Activated T-helper 2 cell treated with anti-CD3 and anti-CD28 coated beads, Interferon-gamma antibody, Interleukin-2, Interleukin-4, amounts not matched to agents 10 μg/mL and 5 μg/mL and 100 μg/mL, durations not matched to agents 14 hours and 24 hours and 36 hours (primary cell): Measurements from ENCODE around the gene CACNG5. TPM values are rescaled to one million over a fixed set of nuclear protein-coding genes. Genes with fewer than 3 reads are reported as not detected.
"Not testable (repeated sequence)": the region's sequence is repeated elsewhere in the genome, so short reads cannot be mapped to it uniquely, and the experiment has no call there.

Experiments
- DNase-seq: peaks from one replicate; pipeline ENCODE4 v3.0.0; 2021; ENCODE audit warnings: low spot score
- H3K27ac Mint-ChIP-seq: one replicate; pipeline ENCODE4 v1.8.0; 2021; ENCODE audit warnings: mixed read lengths
- H3K27me3 Mint-ChIP-seq: one replicate; pipeline ENCODE4 v1.8.0; 2021; ENCODE audit warnings: low read depth, mixed read lengths
- H3K36me3 Mint-ChIP-seq: one replicate; pipeline ENCODE4 v1.8.0; 2021; ENCODE audit warnings: low read depth, mixed read lengths
- H3K4me1 Mint-ChIP-seq: one replicate; pipeline ENCODE4 v1.8.0; 2021; ENCODE audit warnings: low read depth, mixed read lengths
- H3K4me3 Mint-ChIP-seq: one replicate; pipeline ENCODE4 v1.8.0; 2021; ENCODE audit warnings: low read depth, mild to moderate bottlenecking, moderate library complexity, mixed read lengths
- H3K9me3 Mint-ChIP-seq: one replicate; pipeline ENCODE4 v1.8.0; 2021; ENCODE audit warnings: mixed read lengths
- intact Hi-C: fragments of 100-400 bp; cut with micrococcal nuclease; formaldehyde crosslinking; loops from one replicate; pipeline ENCODE4 v1.15.1; 2023
- total RNA-seq: library from RNA; stranded (reverse); gene quantifications from 2 replicates; pipeline ENCODE4 v1.2.3, GENCODE V29; 2022

Gene CACNG5
- total RNA-seq, 1 donor from 2014 or later, result not detected

DNA sequence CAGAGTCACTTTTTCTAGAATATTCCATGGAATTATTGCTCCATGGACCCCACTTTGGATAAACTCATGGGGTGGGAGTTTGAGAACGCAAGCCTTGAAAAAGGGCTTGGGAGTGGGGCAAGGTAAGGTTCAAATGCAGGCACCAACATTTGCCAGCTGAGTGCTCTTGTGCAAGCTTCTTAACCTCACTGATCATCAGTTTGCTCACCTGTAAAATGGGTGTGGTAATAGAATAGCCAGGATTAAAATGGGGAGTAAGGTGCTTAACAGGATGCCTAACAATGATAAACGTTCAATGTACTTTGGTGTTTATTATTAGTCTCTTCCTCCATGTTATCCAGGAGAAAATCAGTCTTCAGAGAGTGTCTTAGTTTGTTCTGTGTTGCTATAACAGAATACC lies 39.0 kb downstream of the CACNG5 start:
- DNase-seq, result no peak
- intact Hi-C loops, result no loop called here
- peaks cover 5% of the 10 kb centered on the region for H3K9me3 Mint-ChIP-seq
- no peak overlapping the region for H3K27ac Mint-ChIP-seq
- no peaks in the 10 kb centered on the region for H3K36me3 Mint-ChIP-seq
- peaks cover 3% of the 10 kb centered on the region for H3K27me3 Mint-ChIP-seq
- H3K4me1 Mint-ChIP-seq, result no peaks in the 10 kb centered on the region
- no peak overlapping the region for H3K4me3 Mint-ChIP-seq

GRCh38 chr17:66884931-66885330 lies 50.0 kb downstream of the CACNG5 start:
- intact Hi-C loops, result no loop called here
- Mint-ChIP-seq H3K36me3 (no peaks in the 10 kb centered on the region), H3K4me3 (no peak overlapping the region), H3K27me3 (no peaks in the 10 kb centered on the region), H3K27ac (no peak overlapping the region), H3K9me3 (peaks cover 7% of the 10 kb centered on the region), H3K4me1 (no peaks in the 10 kb centered on the region)
- DNase-seq, result no peak

DNA sequence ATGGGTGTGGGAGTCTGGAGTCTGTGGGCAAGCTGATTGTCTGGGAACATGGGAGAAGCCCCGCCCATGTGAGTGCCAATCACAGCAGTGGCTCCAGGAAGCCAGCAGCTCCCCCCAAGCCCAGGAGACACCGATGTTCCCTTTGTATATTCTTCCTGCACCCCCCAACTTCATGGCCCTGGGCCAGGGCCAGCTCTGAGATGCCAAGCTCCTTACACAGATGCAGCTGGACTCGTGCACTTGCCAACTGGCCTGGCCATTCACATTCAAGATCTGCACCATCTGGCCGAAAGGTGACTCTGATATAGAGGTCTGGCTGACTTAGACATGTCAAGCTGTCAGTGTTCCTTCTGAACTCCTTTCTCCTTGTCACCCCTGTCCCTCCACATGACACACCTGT lies 50.5 kb downstream of the CACNG5 start:
- DNase-seq, result no peak
- Mint-ChIP-seq H3K27me3 (no peaks in the 10 kb centered on the region), H3K9me3 (peaks cover 7% of the 10 kb centered on the region), H3K4me1 (no peaks in the 10 kb centered on the region), H3K27ac (no peak overlapping the region), H3K4me3 (no peak overlapping the region), H3K36me3 (no peaks in the 10 kb centered on the region)
- intact Hi-C loops, result no loop called here

- no peaks in the 10 kb centered on the region for H3K36me3 Mint-ChIP-seq
- H3K4me3 Mint-ChIP-seq, result no peak overlapping the region
- intact Hi-C loops, result no loop called here
- no peak for DNase-seq
- H3K27me3 Mint-ChIP-seq, result no peaks in the 10 kb centered on the region
- no peaks in the 10 kb centered on the region for H3K9me3 Mint-ChIP-seq
- H3K4me1 Mint-ChIP-seq, result no peaks in the 10 kb centered on the region
- H3K27ac Mint-ChIP-seq, result no peak overlapping the region
Observed at GRCh38 chr17:66889480-66890230, 54.7 kb downstream of the CACNG5 start.

- DNase-seq, result no peak
- no peak overlapping the region for H3K4me3 Mint-ChIP-seq
- no peaks in the 10 kb centered on the region for H3K4me1 Mint-ChIP-seq
- H3K27ac Mint-ChIP-seq, result no peak overlapping the region
- no peaks in the 10 kb centered on the region for H3K9me3 Mint-ChIP-seq
- peaks cover 3% of the 10 kb centered on the region for H3K27me3 Mint-ChIP-seq
- intact Hi-C loops, result no loop called here
- no peaks in the 10 kb centered on the region for H3K36me3 Mint-ChIP-seq
Observed at GRCh38 chr17:66892246-66892645, 57.3 kb downstream of the CACNG5 start.

GRCh38 chr17:66893382-66893781 lies 58.5 kb downstream of the CACNG5 start:
- peaks cover 3% of the 10 kb centered on the region for H3K27me3 Mint-ChIP-seq
- DNase-seq, result no peak
- H3K36me3 Mint-ChIP-seq, result no peaks in the 10 kb centered on the region
- intact Hi-C loops, result no loop called here
- no peak overlapping the region for H3K27ac Mint-ChIP-seq
- H3K9me3 Mint-ChIP-seq, result no peaks in the 10 kb centered on the region
- H3K4me3 Mint-ChIP-seq, result no peak overlapping the region
- H3K4me1 Mint-ChIP-seq, result no peaks in the 10 kb centered on the region

GRCh38 chr17:66893863-66894262 lies 58.9 kb downstream of the CACNG5 start:
- H3K27ac Mint-ChIP-seq, result no peak overlapping the region
- intact Hi-C loops, result no loop called here

DNA sequence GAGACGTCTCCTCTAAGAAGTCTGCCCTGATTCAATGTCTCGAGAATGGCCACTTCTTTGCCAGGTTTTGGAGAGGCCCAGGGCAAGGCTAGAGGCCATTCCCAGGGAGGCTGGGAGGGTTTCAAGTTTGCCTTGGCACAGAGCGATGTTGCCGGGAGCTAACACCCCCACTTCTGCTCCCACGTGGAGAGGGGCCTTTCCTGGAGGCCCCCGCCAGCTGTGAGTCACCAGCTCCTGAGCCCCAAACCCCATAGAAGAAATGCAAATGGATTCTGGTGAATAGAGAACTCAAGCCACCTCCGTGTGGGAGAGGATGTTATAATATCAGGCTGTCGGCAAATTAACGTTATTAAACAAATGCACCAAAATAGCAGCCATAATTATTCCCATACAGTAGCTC lies 62.2 kb downstream of the CACNG5 start:
- Mint-ChIP-seq H3K27ac (no peak overlapping the region), H3K9me3 (no peaks in the 10 kb centered on the region), H3K36me3 (no peaks in the 10 kb centered on the region), H3K27me3 (peaks cover 6% of the 10 kb centered on the region), H3K4me3 (no peak overlapping the region), H3K4me1 (no peaks in the 10 kb centered on the region)
- intact Hi-C loops, result no loop called here
- no peak for DNase-seq

More at GRCh38 chr17:66893863-66894262, 58.9 kb downstream of the CACNG5 start:
- H3K4me3 Mint-ChIP-seq, result no peak overlapping the region
- no peaks in the 10 kb centered on the region for H3K9me3 Mint-ChIP-seq
- H3K4me1 Mint-ChIP-seq, result no peaks in the 10 kb centered on the region
- no peaks in the 10 kb centered on the region for H3K36me3 Mint-ChIP-seq
- no peak for DNase-seq
- H3K27me3 Mint-ChIP-seq, result peaks cover 3% of the 10 kb centered on the region

DNA sequence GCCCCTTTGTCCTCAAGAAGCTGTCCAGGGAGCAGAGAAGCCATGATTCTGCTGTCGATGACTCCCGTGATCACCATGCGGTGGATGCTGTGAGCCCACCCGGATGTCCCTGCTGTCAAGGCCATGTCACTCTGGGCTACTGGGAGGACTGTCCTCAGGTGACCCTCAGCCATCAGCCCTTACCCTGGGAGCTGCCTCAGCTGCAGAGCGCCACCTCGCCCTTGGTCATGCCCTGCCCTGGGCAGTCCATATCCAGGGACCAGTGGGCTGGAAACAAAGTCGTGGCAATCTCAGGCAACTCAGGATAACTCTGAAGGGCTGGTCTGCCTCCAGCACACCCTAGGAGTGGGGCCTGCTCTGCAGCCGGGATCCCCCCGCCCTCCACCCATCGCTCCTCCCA lies 63.6 kb downstream of the CACNG5 start:
- Mint-ChIP-seq H3K36me3 (no peaks in the 10 kb centered on the region), H3K27me3 (peaks cover 6% of the 10 kb centered on the region), H3K9me3 (no peaks in the 10 kb centered on the region), H3K27ac (no peak overlapping the region), H3K4me3 (no peak overlapping the region), H3K4me1 (no peaks in the 10 kb centered on the region)
- intact Hi-C loops, result no loop called here
- no peak for DNase-seq

DNA sequence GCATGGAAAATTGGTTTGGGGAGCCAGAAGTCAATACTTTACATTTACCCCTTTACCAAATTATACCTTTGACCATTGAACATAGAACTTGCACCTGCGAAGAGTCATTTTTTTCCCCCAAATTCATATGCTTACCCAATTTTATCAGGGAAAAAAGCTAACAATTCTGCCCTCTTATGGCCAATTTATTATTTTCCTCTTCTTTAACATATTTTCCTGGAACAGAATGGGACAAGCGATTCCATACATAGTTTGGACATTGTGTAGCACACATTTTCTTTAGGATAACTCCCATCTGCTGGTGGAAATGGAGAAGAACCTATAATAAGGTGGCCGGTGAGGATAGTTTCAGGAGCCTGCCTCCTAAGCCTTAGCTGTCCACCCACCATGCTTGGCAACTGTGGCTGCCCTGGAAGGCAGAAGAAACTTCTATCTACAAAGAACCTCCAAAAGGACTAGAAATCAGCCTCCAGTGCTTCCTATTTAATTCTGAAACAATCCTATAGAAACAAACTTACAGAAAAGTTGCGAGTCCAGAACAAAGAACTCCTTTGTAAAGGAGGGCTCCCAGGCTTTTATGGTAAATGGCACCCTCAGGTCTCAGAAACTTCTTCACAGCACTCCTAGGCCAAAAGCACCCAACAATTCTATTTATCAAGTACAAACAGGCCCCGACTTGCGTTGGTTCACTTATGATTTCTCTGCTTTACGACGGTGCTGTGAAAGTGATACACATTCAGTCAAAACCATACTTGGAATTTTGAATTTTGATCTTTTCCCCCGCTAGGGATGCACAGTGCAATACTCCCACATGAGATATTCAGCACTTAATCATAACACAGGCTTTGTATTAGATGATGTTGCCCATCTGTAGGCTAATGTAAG lies 65.5 kb downstream of the CACNG5 start:
- H3K27me3 Mint-ChIP-seq, result peaks cover 2% of the 10 kb centered on the region
- intact Hi-C loops, result no loop called here
- H3K4me1 Mint-ChIP-seq, result no peaks in the 10 kb centered on the region
- no peaks in the 10 kb centered on the region for H3K9me3 Mint-ChIP-seq
- no peak overlapping the region for H3K27ac Mint-ChIP-seq
- H3K4me3 Mint-ChIP-seq, result no peak overlapping the region
- H3K36me3 Mint-ChIP-seq, result no peaks in the 10 kb centered on the region
- DNase-seq, result no peak

- DNase-seq, H3K36me3 Mint-ChIP-seq, H3K4me3 Mint-ChIP-seq, H3K27me3 Mint-ChIP-seq, H3K27ac Mint-ChIP-seq, intact Hi-C loops, H3K4me1 Mint-ChIP-seq, H3K9me3 Mint-ChIP-seq: not testable (repeated sequence)
Observed at GRCh38 chr17:66903296-66903695, 68.4 kb downstream of the CACNG5 start.

GRCh38 chr17:66903781-66904180 lies 68.9 kb downstream of the CACNG5 start:
- H3K9me3 Mint-ChIP-seq, result no peaks in the 10 kb centered on the region
- H3K36me3 Mint-ChIP-seq, result no peaks in the 10 kb centered on the region
- no peak for DNase-seq
- intact Hi-C loops, result no loop called here
- H3K27ac Mint-ChIP-seq, result no peak overlapping the region
- no peak overlapping the region for H3K4me3 Mint-ChIP-seq
- H3K27me3 Mint-ChIP-seq, result peaks cover 9% of the 10 kb centered on the region
- peaks cover 5% of the 10 kb centered on the region for H3K4me1 Mint-ChIP-seq
